GM21717 (cell line): Measurements from ENCODE around the gene COG5.
"Not testable (repeated sequence)": the region's sequence is repeated elsewhere in the genome, so short reads cannot be mapped to it uniquely, and the experiment has no call there.

Experiments
- ATAC-seq: cut with Tn5 transposase; IDR thresholded peaks from one replicate; pipeline ENCODE4 v1.9.1; 2021; ENCODE audit warnings: mild to moderate bottlenecking, moderate library complexity; ENCODE audit not compliant: unreplicated experiment

The COG5 gene

DNA sequence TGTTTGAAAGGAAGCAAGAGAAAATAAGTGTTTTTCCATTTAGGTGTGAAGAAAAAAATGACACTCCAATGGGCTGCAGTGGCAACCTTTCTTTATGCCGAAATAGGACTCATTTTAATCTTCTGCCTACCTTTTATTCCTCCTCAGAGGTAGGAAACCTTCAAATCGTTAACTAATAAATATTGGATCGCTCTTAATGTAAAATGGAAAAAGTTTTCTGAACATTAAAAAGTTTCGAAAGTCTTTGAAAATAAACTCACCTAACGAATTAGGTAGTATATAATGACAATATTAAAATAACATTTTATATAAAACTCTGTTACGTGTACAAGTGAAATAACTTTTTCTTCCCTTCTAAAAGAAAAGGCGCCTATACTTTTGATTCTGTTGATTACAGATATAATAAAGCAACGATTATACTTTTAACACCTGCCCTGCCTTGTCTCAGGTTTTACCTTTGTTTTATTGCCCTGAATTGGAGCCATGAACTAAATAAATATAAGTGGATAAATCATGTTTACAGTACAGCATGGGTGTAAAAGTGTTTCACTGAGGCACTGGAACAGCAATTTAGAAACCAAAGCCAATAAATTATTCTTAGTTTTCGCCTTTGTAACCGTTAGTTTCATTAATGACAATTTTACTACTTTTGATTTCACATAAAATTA lies 17.1 kb upstream of the COG5 start:
- ATAC-seq = no peak

DNA sequence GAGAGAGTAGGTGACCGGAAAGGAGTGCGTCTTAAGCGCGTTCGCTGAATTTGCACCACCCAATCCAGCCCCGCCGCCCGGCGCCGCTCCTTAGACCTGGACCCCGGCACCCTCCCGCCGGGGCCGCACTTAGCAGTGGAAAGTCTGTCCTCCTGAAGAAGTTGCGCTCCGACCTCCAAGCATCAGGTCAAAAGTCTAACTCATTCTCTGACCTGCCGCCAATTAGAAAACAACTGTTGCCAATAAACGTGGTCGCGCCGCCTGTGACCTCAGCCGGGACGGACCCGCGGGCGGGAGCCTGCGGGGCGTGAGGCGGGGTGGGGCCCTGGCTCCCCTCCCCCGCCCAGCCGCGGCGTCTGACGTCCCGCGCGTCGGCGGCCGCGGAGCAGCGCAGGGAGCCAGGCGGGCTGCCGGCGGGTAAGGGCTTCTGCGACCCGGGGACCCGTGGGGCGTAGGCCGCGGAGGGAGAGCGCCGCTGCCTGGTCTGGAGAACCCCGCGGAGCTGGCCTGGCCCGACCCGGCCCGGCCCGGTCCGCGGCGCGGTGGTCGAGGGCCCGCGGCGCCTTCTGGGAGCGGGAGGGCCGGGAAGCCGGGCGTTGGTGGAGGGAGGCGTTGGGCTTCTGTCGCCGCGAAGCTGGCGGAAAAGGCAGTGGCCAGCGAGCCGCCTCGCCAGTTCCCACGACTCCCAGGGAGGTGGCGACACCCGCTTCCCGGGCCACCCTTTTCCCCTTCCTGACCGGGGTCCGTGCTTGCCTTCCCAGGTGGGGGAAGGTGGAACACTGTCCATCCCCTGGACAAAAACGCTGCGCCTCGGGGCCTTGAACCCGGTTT lies 16.4 kb upstream of the COG5 start, which contains the start of gene BCAP29:
Gene BCAP29 (plus strand): TSS at position 362 of the 831 bp plus-strand sequence. CDS start 527 bp downstream, outside the sequence.
- ATAC-seq = peak; percentile 93

DNA sequence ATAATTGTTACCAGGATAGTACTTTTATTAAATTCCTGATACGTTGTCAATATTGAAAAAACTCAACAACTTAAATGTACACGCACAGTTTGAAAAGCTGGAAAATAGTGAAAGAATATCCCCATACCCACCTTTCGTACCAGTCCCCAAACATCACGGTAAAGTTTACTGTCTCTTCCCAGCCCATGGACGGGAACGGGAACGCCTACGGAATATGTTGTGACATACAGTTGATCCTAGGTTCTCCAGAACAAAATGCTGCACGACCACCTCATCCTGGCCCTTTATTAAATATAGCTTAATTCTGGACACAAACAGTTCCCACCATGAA lies 15.8 kb upstream of the COG5 start:
- ATAC-seq = no peak

DNA sequence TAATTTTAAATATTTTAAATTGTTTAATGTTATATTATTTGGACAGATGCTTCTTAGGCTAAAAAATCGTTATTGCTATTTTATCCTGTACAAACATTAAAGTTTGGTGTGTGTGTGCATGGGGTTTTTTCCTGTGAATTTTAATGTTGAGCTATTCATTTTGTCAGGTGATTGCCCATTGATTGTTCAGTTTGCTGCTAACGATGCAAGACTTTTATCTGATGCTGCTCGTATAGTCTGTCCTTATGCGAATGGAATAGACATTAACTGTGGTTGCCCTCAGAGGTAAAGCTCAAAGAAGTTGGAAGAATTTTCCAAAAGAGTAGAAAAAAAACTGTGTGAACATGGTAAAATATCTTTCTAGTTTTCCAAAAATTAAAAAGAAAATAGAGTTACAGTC lies 9.8 kb upstream of the COG5 start:
- ATAC-seq = no peak

DNA sequence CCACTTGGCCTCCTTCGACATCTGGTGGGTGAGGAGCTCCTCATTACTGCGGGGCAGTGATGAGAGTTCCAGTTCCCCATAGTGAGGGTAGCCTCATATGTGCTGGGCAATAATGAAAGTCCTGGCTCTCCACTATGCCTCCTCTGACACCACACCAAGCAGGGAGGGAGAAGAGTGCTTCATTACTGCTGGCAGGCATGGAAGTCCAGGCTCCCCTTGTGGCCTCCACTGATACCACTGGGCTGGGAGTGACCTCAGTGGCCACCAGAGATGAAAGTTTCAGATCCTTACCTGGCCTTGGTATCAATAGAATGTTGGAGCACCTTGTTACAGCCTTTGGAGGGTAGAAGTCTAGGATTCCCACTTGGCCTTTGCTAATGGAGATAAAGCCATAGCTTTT lies 6.6 kb upstream of the COG5 start:
- no peak for ATAC-seq

DNA sequence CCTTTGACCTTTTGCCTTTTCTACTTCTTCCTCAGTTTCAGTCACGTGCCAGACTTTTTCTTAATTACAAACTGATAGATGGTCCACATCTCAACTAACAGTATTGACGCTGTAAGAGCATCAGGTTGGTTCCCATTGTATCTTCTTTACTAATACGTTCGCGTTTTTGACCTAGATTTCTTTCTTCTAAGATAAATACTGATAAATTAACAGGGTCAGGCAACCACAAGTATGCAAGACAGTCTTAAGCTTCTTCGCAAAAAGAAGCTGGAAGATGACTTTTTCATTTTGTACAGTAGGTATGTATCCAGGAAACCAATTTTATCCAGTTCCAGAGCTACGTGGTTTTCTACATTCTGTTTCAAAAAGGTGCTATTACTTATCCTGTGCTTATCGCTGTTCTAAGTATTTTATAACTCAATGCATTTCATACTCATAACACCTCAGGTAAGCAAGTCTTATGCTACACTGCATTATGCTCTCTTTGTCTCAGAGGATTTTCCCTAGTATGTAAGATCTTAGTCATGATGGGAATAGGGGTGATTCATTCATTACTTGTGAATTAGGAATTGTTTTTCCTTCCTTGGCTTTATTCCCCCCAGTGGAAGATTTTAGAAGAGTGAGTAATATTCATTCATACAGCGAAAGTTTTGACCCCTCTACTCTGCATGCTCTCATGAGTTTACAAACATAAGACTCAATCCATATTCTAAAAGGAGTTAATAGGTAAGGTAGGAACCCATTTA lies 1.0 kb upstream of the COG5 start:
- no peak for ATAC-seq

DNA sequence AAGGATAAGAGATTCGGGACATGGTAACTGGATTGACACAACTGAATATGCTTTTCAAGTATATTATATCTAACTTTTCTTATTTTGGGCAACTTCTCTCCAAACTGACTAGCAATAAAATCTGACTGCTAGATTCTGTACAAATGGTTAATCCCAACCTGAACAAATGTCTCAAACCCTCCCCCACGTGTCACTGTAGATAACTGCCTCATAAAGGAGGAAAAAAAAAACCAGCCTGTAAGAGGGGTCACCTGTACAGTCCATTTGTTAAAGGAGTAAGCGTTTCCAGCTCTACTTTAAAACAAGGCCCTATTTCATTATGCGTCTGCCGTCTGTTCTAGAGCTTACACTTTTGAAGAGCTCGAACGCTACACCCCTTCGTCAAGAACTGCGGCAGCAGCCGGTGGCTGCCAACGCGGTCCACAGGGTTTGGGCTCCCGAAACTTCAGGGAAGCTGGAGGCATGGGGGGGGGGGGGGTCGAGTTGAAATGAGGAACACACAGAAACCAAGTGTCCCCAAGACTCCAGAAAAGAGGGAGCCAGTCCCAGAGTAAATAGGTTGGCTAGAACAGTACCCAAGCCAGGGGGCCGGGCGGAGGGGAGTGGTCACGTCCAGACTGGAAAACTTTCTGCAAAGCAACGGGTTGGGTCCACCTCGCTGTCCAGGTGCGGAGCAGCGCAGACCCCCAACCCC lies 492 bp downstream of the COG5 start:
- ATAC-seq = peak; percentile 61

DNA sequence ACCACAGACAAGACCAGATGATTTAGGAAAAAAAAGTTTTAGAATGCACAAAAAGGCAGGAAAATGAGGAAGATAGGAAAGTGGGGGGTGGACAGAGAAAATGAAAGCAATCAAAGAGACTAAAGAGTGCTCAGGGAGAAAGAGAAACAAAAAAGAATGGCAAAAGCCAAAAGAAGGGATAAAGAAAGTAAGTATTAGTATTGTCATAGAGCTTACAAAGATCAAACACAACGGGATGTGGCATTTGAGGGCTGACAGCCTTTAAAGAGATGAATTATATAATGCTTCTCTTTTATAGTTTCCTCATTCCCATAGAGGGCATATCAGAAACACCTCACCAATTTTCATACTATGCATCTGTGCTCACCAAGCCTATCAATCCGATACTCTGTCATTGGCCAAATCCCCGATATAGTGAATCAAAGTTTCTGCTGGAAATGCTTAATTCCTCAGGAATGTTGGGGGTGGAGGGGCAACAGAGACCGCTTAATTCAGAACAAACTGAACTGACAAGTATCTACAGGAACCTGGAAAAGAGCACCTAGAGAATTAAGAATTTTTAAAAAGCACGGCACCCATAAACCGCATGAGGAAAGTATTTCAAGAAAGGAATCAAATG lies 2.7 kb downstream of the COG5 start:
- no peak for ATAC-seq

DNA sequence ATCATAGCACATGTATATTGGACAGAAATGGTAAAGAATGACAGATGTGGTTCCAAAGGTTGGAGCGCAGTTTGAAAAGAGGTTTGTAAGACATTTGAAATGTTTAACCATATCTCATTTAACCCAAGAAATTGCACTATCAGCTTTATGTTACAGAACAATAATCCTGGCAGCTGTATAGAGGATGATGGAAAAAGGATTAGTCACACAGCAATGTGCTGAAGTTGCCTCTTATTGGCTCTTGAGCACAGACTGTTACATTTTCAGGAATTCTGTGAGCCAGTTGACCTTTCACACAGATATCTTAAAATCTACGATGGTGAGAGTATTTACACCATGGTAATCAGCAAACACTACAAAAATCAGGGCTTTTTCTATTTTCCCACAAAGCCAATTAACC lies 3.9 kb downstream of the COG5 start:
- no peak for ATAC-seq

DNA sequence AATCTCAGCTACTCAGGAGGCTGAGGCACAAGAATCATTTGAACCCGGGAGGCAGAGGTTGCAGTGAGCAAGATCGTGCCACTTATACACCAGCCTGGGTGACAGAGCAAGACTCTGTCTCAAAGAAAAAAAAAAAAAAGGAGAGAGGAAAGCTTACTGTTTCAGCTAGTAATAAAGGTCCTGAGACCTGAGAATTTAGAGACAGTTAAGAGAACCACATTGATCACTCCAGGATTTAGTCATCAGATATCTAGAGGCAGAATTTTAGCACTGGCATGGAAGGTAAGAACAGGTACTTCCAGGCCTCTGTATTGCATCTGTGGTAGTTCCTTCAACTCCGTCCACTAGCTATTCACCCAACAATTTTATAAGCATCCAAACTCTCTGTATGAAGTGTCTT lies 7.8 kb downstream of the COG5 start:
- no peak for ATAC-seq

DNA sequence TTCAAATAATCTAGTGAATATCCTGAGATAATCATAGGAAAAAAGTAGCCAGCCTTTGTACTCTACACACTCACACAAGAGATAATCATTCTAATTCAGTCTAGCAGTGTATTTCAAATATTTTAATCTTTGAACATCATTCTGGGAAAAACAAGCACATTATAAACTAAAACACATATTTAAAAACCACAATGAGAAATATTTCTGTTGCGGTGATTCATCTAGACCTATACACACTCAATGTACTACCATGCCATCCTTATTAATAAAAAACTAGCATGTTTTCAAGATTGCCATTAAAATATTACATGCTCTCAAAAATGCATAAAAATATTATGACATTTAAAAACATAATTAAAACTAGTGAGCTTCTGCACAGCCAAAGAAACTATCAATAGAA lies 11.8 kb downstream of the COG5 start:
- no peak for ATAC-seq

DNA sequence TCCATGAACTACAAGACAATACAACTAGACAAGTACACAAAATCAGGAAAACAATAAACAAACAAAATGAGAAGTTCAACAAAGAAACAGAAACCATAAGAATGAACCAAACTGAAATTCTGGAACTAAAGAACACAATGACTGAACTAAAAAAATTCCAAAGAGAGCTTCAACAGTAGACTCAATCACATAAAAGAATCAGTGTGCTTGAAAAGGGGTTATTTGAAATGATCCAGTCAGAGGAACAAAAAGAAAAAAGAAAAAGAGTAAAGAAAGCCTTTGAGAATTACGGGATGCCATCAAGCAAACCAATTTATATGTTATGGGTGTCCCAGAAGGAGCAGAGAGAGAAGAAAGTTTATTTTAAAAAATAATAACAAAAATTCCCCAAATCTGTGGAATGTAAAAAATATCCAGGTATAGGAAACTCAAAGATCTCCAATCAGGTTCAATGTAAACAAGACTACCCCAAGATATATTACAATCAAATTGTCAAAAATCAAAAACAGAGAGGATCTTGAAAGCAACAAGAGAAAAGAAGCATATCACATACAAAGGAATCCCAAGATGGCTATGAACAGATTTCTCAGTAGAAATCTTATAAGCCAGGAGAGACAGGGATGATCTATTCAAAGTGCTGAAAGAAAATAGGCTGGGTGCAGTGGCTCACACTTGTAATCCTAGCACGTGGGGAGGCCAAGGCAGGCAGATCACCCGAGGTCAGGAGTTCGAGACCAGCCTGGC lies 18.7 kb downstream of the COG5 start:
- no peak for ATAC-seq

DNA sequence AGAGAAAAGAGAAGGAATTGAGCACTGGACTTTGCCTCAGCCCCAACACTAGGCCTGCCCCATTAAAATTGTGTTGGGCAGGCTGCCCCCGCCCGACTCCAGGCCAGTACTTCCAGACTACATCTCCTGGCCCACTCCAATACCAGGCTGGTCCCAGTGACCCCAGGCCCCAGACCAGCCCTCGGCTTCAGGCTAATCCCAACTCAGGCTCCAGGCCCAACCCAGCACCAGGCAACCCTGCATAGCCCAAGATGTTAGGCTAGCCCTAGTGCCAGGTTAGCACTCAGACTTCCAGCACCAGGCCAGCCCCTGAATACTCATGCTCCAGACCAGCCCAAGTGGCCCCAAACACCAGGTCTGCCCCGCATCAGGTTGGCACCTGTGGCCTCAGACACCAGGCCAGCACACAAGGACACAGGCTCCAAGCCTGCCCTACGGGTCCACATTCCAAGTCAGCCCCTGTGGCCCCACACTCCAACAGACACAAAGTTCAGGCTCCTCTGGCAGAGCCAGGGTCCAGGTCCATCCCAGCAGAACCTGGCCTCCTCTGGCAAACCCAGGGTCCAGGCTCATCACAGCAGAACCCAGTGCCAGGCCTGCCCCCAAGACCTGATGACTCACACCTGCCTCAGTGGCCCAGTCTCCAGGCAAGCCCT lies 20.3 kb downstream of the COG5 start:
- no peak for ATAC-seq

DNA sequence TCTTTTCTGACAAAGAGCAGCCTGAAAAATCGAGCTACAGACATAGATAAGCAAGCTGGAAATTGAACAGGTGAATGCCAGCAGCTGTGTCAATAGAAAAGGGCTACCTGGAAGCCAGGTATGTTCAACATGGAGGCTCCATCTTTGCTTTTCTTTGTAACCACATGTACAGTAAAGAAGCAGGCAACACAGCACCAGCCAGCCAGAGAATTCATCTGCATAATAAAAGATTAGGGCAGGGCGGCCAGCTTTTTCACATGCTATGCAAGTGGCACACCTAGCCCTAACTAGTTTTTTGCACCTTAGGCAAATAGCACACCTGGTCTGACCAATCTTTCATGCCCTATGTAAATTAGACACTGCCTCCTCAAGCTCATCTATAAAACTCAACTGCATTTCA lies 25.7 kb downstream of the COG5 start:
- no peak for ATAC-seq

DNA sequence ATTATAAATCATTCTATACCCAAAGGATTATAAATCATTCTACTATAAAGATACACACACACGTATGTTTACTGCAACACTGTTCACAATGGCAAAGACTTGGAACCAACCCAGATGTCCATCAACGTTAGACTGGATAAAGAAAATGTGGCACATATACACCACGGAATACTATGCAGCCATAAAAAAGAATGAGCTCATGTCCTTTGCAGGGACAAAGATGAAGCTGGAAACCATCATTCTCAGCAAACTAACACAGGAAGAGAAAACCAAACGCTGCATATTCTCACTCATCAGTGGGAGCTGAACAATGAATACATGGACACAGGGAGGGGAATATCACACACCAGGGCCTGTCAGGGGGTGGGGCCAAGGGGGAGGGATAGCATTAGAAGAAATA lies 26.5 kb downstream of the COG5 start:
- ATAC-seq = not testable (repeated sequence)

DNA sequence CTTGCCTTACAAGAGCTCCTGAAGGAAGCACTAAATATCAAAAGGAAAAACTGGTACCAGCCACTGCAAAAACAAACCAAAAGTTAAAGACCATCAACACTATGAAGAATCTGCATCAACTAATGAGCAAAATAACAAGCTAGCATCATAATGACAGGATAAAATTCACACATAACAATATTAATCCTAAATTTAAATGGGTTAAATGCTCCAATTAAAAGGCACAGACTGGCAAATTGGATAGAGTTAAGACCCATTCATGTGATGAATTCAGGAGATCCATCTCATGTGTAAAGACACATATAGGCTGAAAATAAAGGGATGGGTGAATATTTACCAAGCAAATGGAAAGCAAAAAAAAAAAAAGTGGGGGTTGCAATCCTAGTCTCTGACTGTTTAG lies 29.6 kb downstream of the COG5 start:
- ATAC-seq = no peak

DNA sequence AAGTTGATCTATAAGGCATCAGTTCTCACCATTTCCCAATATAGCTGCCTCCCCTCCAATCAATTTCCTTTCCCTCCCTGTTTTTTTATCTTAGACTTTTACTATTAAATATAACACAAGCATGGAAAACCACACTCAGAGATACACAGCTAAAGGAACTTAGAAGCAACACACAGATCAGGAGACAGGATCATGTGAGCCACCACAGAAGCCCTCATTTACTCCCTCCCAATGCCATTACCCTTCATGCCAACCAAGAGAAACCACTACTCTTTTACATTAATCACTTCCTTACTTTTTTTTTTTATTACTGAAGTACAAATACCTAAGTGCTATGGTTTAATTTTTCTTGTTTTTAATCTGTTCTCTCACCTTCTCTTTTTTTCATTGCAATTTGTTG lies 33.0 kb downstream of the COG5 start:
- ATAC-seq = no peak

DNA sequence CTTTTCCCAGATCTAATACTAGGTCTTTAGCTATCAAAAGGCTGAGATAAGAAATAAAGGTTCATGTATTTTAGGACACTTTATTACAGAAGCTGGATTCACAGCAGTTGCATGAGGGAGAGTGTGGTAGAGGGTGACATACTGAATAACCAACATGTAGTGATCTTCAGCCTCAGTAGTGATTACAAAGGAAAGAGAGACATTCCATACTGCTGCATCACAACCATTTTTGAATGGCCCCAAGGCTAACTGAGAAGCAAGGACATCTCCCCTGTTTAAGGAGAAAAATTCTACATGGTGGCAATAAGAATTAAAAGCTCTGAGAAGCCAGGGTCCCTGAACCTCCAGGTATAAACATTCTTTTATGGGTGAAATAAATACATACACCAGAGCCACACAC lies 35.3 kb downstream of the COG5 start:
- no peak for ATAC-seq

DNA sequence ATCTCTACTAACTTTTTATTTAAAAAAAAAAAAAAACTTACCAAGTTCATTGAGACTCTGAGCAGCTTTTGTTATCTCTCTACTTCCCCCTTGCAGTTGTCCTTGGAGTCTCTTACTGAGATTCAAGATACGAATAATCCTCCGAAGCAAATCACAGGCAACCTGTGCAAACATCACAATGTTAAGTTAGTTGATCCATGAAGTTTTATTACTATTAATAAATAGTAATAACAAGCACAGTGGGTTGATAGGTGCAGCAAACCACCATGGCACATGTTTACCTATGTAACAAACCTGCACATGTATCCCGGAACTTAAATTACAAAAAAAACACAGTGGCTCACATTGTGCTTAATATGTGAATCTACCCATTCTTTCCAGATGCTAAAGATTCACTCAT lies 36.5 kb downstream of the COG5 start:
- no peak for ATAC-seq

DNA sequence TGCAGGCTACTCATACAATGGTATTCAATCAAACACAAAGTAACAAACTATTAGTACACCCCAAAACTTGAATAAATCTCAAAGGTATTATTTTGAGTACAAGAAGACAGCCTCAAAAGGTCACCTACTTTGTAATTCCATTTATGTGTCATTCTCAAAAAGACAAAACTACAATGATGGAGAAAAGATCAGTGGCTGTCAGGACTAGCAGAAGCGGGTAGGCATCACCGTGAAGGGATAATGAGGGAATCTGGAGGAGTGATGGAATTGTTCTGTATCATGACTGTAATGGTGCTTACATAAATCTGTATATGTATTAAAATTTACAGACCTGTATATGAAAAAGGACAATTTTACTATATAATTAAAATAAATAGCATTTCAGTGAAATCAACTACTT lies 37.0 kb downstream of the COG5 start:
- no peak for ATAC-seq
